IMR-90 (cell line): ENCODE measurements around the gene KRT36.

ENCODE experiments used
- CEBPB ChIP-seq: IDR thresholded peaks from 2 replicates; pipeline ENCODE4 v1.6.1; 2012; ENCODE audit warnings: low read depth, low read length, improper control_type of control experiment
- CHD1 ChIP-seq: IDR thresholded peaks from 2 replicates; pipeline ENCODE4 v1.6.1; 2012; ENCODE audit warnings: low read depth, low read length, improper control_type of control experiment
- CTCF ChIP-seq: conservative IDR thresholded peaks from 2 replicates; pipeline ENCODE4 v1.5.1; 2012; ENCODE audit warnings: mild to moderate bottlenecking, low read depth, low read length, improper control_type of control experiment
- FOS ChIP-seq: fragments of 150-350 bp; IDR thresholded peaks from 2 replicates; pipeline ENCODE4 v1.6.1; 2016; ENCODE audit warnings: low read depth, low read length
- MXI1 ChIP-seq: IDR thresholded peaks from 2 replicates; pipeline ENCODE4 v1.6.1; 2012; ENCODE audit warnings: low read depth, mild to moderate bottlenecking, low read length, moderate library complexity, borderline replicate concordance
- NFE2L2 ChIP-seq: fragments of 150-350 bp; IDR thresholded peaks from 2 replicates; pipeline ENCODE4 v1.6.1; 2016; ENCODE audit warnings: low read depth, mild to moderate bottlenecking, low read length
- POLR2A ChIP-seq: IDR thresholded peaks from 2 replicates; pipeline ENCODE4 v1.6.1; 2012; ENCODE audit warnings: mild to moderate bottlenecking, low read depth, low read length
- RAD21 ChIP-seq: IDR thresholded peaks from 2 replicates; pipeline ENCODE4 v1.6.1; 2012; ENCODE audit warnings: low read length, improper control_type of control experiment
- RFX5 ChIP-seq: IDR thresholded peaks from 2 replicates; pipeline ENCODE4 v1.8.0; 2012; ENCODE audit warnings: low read depth, mild to moderate bottlenecking, low read length, moderate library complexity
- SMC3 ChIP-seq: fragments of 150-350 bp; IDR thresholded peaks from 2 replicates; pipeline ENCODE4 v1.6.1; 2016; ENCODE audit warnings: low read depth, mild to moderate bottlenecking, antibody characterized with exemption, low read length, moderate library complexity
- TF ChIP-seq, protein P1 (sequence below): fragments of 150-350 bp; IDR thresholded peaks from 2 replicates; pipeline ENCODE4 v1.6.1; 2017; ENCODE audit warnings: mild to moderate bottlenecking, antibody characterized with exemption, low read length, low read depth

DNA sequence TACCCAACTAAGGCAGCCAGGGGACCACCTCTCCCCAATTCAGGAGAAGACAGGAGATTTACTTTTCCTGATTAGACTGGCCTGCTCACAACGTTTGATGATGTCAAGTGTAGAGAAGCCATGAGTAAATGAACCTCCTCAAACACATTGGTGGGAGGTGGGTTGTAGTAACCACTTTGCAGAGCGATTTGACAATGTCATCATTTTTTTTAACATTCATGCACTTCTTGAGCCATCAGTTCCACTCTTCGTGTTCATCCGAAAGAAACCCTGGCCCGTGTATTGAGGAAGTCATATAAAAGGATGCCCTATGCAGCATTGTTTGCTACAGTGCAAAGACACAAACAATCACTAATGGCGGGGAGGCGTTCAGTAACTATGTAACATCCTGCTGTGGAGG, 43.9 kb upstream of the KRT36 start:
- TF ChIP-seq CTCF (no peak), CEBPB (no peak), RFX5 (no peak), RAD21 (no peak), NFE2L2 (no peak), POLR2A (no peak), SMC3 (no peak), FOS (no peak), MXI1 (no peak), CHD1 (no peak)
- TF ChIP-seq, protein P1, sequence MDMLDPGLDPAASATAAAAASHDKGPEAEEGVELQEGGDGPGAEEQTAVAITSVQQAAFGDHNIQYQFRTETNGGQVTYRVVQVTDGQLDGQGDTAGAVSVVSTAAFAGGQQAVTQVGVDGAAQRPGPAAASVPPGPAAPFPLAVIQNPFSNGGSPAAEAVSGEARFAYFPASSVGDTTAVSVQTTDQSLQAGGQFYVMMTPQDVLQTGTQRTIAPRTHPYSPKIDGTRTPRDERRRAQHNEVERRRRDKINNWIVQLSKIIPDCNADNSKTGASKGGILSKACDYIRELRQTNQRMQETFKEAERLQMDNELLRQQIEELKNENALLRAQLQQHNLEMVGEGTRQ = no peak
